ENCODE measurements around the gene LRRC10B.

The LRRC10B gene

DNA sequence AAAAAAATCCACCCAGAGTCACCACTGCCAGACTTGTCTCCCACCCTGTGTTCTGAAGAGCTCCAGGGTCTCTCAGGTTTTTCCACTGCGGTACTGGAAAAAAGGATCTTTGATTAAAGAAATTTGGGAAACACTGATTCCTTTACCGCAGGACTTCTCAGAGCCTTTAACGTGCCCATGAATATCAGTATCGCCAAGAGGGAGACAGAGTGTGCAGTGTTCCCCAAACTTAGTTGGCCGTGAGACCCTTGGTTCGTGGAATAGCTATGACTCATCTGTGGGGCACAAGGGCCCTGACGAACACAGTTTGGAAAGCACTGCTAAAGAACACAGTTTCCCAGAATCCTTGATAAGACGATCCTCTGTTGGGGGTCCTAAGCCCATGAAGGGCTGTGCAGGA is 40.6 kb downstream of the LRRC10B start:
- DNase-seq = no peak

- DNase-seq = no peak
Observed at GRCh38 chr11:61549662-61550568, 41.4 kb downstream of the LRRC10B start.

GRCh38 chr11:61550665-61551227 is 42.2 kb downstream of the LRRC10B start:
- no peak for DNase-seq

- no peak for DNase-seq
Observed at GRCh38 chr11:61551634-61552033, 43.1 kb downstream of the LRRC10B start.

GRCh38 chr11:61552108-61552635 is 43.6 kb downstream of the LRRC10B start:
- DNase-seq = no peak

DNA sequence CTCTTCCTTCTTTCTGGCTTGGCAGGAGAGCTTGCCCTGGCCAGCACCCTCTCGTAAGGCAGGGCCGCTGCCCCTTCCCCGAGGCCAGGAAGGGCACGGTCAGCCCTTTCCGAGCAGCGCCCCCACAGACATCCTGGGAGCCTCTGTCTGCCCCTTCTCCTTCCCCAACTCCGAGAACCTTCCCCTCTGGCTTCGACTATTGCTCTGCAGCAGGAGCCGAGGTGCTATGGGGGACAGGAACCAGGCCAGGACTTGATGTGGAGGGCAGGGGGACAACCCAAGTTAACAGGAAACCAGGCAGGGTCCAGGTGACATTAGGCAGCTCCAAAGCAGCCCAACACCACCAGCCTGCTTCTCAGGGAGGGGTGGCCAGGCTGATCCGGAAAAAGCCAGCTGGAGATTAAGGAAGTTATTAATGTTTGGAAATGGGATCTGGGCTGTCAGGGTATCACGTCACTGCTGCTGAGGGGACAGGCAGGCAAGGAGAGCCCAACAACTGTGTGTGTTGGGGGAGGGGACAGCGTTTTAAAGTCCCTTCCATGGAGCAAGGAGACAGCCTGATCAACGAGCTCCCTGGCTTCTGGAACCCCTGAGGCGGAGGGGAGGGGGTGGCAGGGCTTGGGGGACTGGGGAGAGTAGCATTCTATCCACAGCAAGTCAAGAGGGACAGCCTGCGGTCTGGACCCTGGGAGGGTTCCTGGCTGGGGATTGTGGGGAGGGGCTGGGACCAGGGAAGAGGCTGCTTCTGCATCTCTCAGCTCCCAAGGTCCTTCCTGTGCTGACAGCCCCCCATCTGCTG is 45.0 kb downstream of the LRRC10B start:
- DNase-seq = no peak

- no peak for DNase-seq
Observed at GRCh38 chr11:61554172-61554988, 45.8 kb downstream of the LRRC10B start.

DNA sequence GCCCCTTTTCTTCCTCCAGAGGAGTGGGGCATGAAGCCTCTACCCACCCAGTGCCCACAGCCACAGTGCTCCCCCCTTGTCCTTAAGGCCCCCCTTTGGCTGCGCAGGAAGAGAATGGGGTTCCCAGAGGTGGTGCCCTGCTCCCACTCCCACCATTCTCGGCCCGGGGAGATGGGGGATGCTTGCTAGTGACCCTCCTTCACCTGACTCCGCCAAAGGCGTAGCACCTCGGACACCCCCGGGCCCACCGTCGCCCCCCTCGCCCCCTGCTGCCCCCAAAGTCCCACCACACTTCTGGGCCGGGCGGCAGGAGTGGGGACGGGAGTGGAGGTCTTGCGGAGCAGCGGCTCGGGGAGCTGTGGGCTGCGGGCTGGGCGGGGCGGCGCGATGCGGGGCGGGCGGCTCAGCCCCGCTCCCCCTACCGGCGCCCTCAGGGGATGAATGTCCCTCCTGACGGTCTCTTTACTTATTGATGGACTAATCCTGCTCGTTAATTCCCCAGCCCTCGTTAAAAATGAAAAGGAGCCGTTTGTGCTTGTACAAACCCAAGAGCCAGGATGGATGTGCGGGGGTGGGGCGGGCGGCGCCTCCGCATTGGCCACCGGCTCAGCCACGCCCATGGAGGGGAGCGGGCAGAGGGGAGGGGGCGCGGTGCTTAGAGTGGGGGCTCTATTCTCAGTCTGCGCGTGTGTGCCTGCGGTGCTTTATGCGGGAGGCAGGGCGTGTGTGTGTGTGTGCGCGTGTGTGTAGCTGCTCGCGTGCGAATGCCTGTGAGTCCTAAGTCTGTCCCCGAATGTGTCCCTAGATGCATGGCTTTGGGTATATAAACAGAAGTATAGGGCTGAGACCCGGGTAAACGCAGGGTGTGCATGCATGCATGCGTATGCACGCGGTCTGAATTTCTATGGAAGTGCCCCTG is 46.8 kb downstream of the LRRC10B start:
- DNase-seq = no peak

GRCh38 chr11:61555978-61556377 is 47.4 kb downstream of the LRRC10B start:
- DNase-seq = no peak

GRCh38 chr11:61556621-61557020 is 48.1 kb downstream of the LRRC10B start:
- no peak for DNase-seq
